PC-3 (cell line): ENCODE results near the gene TNKS1BP1. TPM values are rescaled to one million over a fixed set of nuclear protein-coding genes. Genes with fewer than 3 reads are reported as not detected.
A peak's percentile ranks its signal among the peaks of the same experiment; 100 is the strongest.

ENCODE experiments used
- ATAC-seq: fragments of 200-7000 bp; cut with Tn5 transposase; 2 replicates; pipeline ENCODE4 v1.9.1; 2020; ENCODE audit warnings: mild to moderate bottlenecking, moderate library complexity
- BruUV-seq: library from RNA; stranded (reverse); fragments of 400-500 nt; replicated peaks from 2 replicates; lab custom pipeline; 2021; lab: Mats Ljungman, UMichigan
- CTCF ChIA-PET: fragments of 300-600 bp; sonication (Branson Sonifier 250); formaldehyde crosslinking; loops from one replicate; lab custom pipeline; 2022; ENCODE audit warnings: antibody characterized with exemption; lab: Charles Lee
- POLR2A ChIA-PET: fragments of 300-600 bp; sonication (Branson Sonifier 250); formaldehyde crosslinking; loops from one replicate; lab custom pipeline; 2022; ENCODE audit warnings: antibody characterized with exemption; ENCODE audit not compliant: unreplicated experiment; lab: Charles Lee
- DNase-seq: peaks from one replicate; pipeline ENCODE4 v3.0.0-alpha.2; 2015
- H2AFZ ChIP-seq: fragments of 300-600 bp; sonication (generic); 2 replicates; pipeline ENCODE4 v1.6.0; 2016; ENCODE audit warnings: antibody characterized with exemption, low read length
- H3F3A ChIP-seq: fragments of 300-600 bp; sonication (generic); one replicate; pipeline ENCODE4 v1.6.0; 2017; ENCODE audit warnings: antibody characterized with exemption, low read length, control low read depth, mild to moderate bottlenecking; ENCODE audit not compliant: unreplicated experiment
- H3K27ac ChIP-seq: fragments of 300-600 bp; sonication (generic); 2 replicates; pipeline ENCODE4 v1.5.1; 2016; ENCODE audit warnings: mild to moderate bottlenecking, low read length
- H3K27me3 ChIP-seq: fragments of 300-600 bp; sonication (generic); 2 replicates; pipeline ENCODE4 v1.6.1; 2016; ENCODE audit warnings: low read length, mixed read lengths
- H3K36me3 ChIP-seq: fragments of 300-600 bp; sonication (generic); 2 replicates; pipeline ENCODE4 v1.6.1; 2016; ENCODE audit warnings: low read depth, mixed run types, low read length, mixed read lengths
- H3K4me1 ChIP-seq: fragments of 300-600 bp; sonication (generic); 2 replicates; pipeline ENCODE4 v1.5.1; 2016; ENCODE audit warnings: low read length; ENCODE audit not compliant: insufficient read depth
- H3K4me2 ChIP-seq: fragments of 300-600 bp; sonication (generic); 2 replicates; pipeline ENCODE4 v1.6.0; 2016; ENCODE audit warnings: low read length
- H3K4me3 ChIP-seq: fragments of 300-600 bp; sonication (generic); 2 replicates; pipeline ENCODE4 v1.5.1; 2016; ENCODE audit warnings: mild to moderate bottlenecking, low read length, mixed read lengths
- H3K79me2 ChIP-seq: fragments of 300-600 bp; sonication (generic); 2 replicates; pipeline ENCODE4 v1.6.1; 2017; ENCODE audit warnings: low read length, mixed read lengths
- H3K9ac ChIP-seq: fragments of 300-600 bp; sonication (generic); 2 replicates; pipeline ENCODE4 v1.6.0; 2016; ENCODE audit warnings: mild to moderate bottlenecking, low read length
- H3K9me2 ChIP-seq: fragments of 300-600 bp; sonication (generic); replicated peaks from 2 replicates; pipeline ENCODE4 v1.6.1; 2016; ENCODE audit warnings: mixed run types, low read length, mixed read lengths
- H3K9me3 ChIP-seq: fragments of 300-600 bp; sonication (generic); 2 replicates; pipeline ENCODE4 v1.6.1; 2016; ENCODE audit warnings: low read length, mixed read lengths
- H4K20me1 ChIP-seq: fragments of 300-600 bp; sonication (generic); 2 replicates; pipeline ENCODE4 v1.6.1; 2016; ENCODE audit warnings: low read length, mixed read lengths
- CTCF ChIP-seq: fragments of 300-600 bp; sonication (generic); conservative IDR thresholded peaks from 2 replicates; pipeline ENCODE4 v1.5.1; 2017; ENCODE audit warnings: antibody characterized with exemption, low read depth, mild to moderate bottlenecking, low read length
- EZH2 ChIP-seq: fragments of 300-600 bp; sonication (generic); IDR thresholded peaks from one replicate; pipeline ENCODE4 v1.6.1; 2017; ENCODE audit warnings: antibody characterized with exemption, mild to moderate bottlenecking, low read length; ENCODE audit not compliant: unreplicated experiment
- EZH2phosphoT487 ChIP-seq: fragments of 300-600 bp; sonication (generic); IDR thresholded peaks from 2 replicates; pipeline ENCODE4 v1.6.1; 2018; ENCODE audit warnings: mild to moderate bottlenecking, antibody characterized with exemption, low read length, borderline replicate concordance
- intact Hi-C: fragments of 100-400 bp; cut with micrococcal nuclease; formaldehyde crosslinking; loops from 2 replicates; pipeline ENCODE4 v1.9.0; 2023
- total RNA-seq: library from RNA; depleted of rRNA; stranded (reverse); fragments of >200 nt; gene quantifications from 2 replicates; pipeline ENCODE4 v1.2.3, GENCODE V29; 2014

Gene TNKS1BP1
- total RNA-seq, 1 experiment from 2014 or later, result 89.6 TPM

DNA sequence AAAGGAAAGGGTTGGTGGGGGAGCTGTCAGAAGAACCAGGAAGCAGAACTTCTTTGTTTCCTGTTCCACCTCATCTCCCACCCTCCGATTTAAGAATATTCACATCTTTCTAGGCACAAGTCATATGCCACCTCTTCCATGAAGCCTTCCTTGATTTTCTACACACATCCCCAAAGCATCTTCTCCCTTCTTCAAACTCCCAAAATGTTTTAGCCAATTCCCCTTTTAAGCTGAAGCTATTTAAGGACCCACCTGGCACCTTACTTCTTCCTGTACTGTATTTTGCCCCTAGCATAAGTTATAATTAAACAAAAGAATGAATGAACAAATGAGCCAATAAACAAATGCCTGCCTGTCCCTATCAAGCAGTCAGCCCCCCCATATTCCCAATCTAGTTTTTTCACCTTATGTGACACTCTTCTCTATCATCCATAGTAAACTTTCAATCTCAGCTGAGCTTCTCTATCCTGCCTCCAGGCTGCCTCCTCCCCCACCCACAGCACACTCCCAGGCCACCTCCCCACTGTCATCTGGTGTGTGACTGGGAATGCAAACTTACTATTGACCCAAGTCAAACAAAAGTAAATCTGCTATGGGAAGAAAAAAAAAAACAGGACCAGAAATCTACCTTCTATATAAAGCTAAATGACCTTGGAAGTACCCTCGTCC, 3.9 kb downstream of the TNKS1BP1 start:
- Histone ChIP-seq H3K9me2 (no peaks in the 10 kb centered on the region), H3K4me2 (peak overlapping the region; percentile 93), H3K9ac (peak overlapping the region; percentile 56), H2AFZ (no peak overlapping the region), H3K27ac (0 out of 2 replicates have a peak overlapping the region, but pooled peaks have one; percentile 82), H3K9me3 (no peaks in the 10 kb centered on the region), H3K79me2 (peaks cover 42% of the 10 kb centered on the region), H3K27me3 (no peaks in the 10 kb centered on the region), H3K4me1 (peaks cover 40% of the 10 kb centered on the region), H3K36me3 (peaks cover 28% of the 10 kb centered on the region), H3F3A (peaks cover 7% of the 10 kb centered on the region), H3K4me3 (peak overlapping the region; percentile 85), H4K20me1 (peaks cover 14% of the 10 kb centered on the region; the same call in 1 of the 2 replicates)
- no TSS peak for BruUV-seq
- ChIA-PET CTCF (no interaction called here), POLR2A (interaction anchor here (0.6 to 0.7 kb wide), 2 partner anchors 15 to 210 kb away, joined by 4 read pairs; partner anchors contain the start of gene SSRP1)
- peak; percentile 23 for DNase-seq
- TF ChIP-seq EZH2 (no peak), CTCF (no peak), EZH2phosphoT487 (no peak)
- intact Hi-C loops, result loop anchor here (5.0 kb wide), 1 partner anchor 1256 kb away; the partner anchor contains the start of genes LPXN and ZFP91
- no peak for ATAC-seq

DNA sequence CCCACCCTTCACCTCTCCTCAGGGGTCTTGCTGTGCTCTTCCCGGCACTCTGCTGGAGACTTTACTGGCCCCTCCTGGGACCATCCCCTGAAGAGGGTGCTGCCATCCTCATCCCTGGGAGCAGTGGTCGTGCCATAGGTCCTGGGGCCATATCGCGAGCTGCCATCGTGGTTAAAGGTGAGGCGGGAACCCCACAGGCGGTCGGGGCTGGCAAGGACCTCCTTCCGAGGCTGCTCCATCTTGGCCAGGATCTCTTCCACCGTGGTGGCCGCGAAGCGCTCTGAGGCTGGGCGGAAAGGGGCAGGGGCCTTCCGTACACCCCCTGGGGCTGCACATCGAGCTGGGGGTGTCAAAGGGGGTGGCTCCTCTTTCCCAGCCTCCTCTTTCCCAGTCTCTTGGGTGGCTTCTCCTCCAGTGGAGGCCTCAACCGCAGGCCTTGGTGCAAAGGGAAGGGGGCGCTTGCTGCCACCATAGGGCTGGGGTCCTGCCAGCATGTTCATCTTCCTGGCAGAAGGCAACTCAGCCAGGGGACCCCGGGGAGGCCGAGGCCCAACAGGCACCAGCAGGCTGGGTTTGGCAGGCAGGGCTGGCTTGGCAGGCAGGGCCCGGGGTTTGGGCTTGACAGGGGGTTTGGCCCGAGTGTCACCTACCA, 4.6 kb downstream of the TNKS1BP1 start:
- peaks cover 14% of the 10 kb centered on the region; the same call in 1 of the 2 replicates for H4K20me1 ChIP-seq
- ChIA-PET POLR2A (interaction anchor here (0.6 kb wide), 1 partner anchor 16 kb away, joined by 4 read pairs; the partner anchor contains the start of gene SSRP1), CTCF (no interaction called here)
- no peak for TF ChIP-seq EZH2phosphoT487
- no peak for TF ChIP-seq EZH2
- no peak for TF ChIP-seq CTCF
- H2AFZ ChIP-seq, result no peak overlapping the region
- no peak overlapping the region for H3K9ac ChIP-seq
- H3K9me3 ChIP-seq, result no peaks in the 10 kb centered on the region
- peaks cover 7% of the 10 kb centered on the region for H3F3A ChIP-seq
- no peak overlapping the region for H3K4me3 ChIP-seq
- H3K36me3 ChIP-seq, result peaks cover 34% of the 10 kb centered on the region
- H3K4me2 ChIP-seq, result no peak overlapping the region; the same call in 1 of the 2 replicates
- H3K27ac ChIP-seq, result no peak overlapping the region
- intact Hi-C loops, result loop anchor here (5.0 kb wide), 1 partner anchor 1257 kb away; the partner anchor contains the start of genes LPXN and ZFP91
- DNase-seq (no peak), ATAC-seq (no peak)
- no peaks in the 10 kb centered on the region for H3K27me3 ChIP-seq
- peaks cover 42% of the 10 kb centered on the region for H3K79me2 ChIP-seq
- no peaks in the 10 kb centered on the region for H3K9me2 ChIP-seq
- BruUV-seq, result no TSS peak
- peaks cover 33% of the 10 kb centered on the region for H3K4me1 ChIP-seq
